Endothelial cell of umbilical vein (primary cell): ENCODE results near the gene DARS1. TPM values are rescaled to one million over a fixed set of nuclear protein-coding genes. Genes with fewer than 3 reads are reported as not detected.

Experiments
- BruUV-seq: library from RNA; stranded (reverse); fragments of 400-500 nt; replicated peaks from 2 replicates; lab custom pipeline; 2021; lab: Mats Ljungman, UMichigan
- CTCF ChIA-PET: fragments of 300-600, 350-600 bp; sonication (Branson Sonifier 250); formaldehyde crosslinking; loops from one replicate; lab custom pipeline; 2021; ENCODE audit warnings: antibody characterized with exemption, inconsistent platforms; lab: Charles Lee
- POLR2A ChIA-PET: fragments of 300-600, 350-600 bp; sonication (Branson Sonifier 250); formaldehyde crosslinking; loops from one replicate; lab custom pipeline; 2021; ENCODE audit warnings: antibody characterized with exemption, inconsistent platforms; lab: Charles Lee
- DNase-seq: peaks from one replicate; pipeline ENCODE4 v3.0.0-alpha.2; 2011; ENCODE audit warnings: low read depth, low spot score
- FAIRE-seq: peaks from 2 replicates; lab custom pipeline; 2011; peaks lifted over from hg19 to GRCh38; lab: Jason Lieb, UNC
- H2AFZ ChIP-seq: 2 replicates; pipeline ENCODE4 v1.6.0; 2012; ENCODE audit warnings: low read depth, low read length, control low read depth, inconsistent platforms
- H3K27ac ChIP-seq: 2 replicates; pipeline ENCODE4 v1.5.1; 2011; ENCODE audit warnings: low read depth, mild to moderate bottlenecking, control low read depth, low read length, moderate library complexity; ENCODE audit not compliant: insufficient read depth
- H3K27me3 ChIP-seq, 2 experiments: 2 replicates each; pipeline versions ENCODE4 v1.6.0 to v1.6.1; 2011; ENCODE audit warnings: low read length in 2 of 2, mixed read lengths in 1 of 2; ENCODE audit not compliant: control insufficient read depth in 2 of 2, insufficient read depth in 2 of 2
- H3K36me3 ChIP-seq, 2 experiments: 2 replicates in 1 of 2; 3 replicates in 1 of 2; pipeline ENCODE4 v1.5.1; 2011; ENCODE audit warnings: low read length in 2 of 2, mild to moderate bottlenecking in 1 of 2, moderate library complexity in 1 of 2; ENCODE audit not compliant: control insufficient read depth in 2 of 2, insufficient read depth in 2 of 2; ENCODE audit errors: extremely low read depth in 1 of 2
- H3K4me1 ChIP-seq: 3 replicates; pipeline ENCODE4 v1.5.1; 2011; ENCODE audit warnings: mild to moderate bottlenecking, low read length; ENCODE audit not compliant: control insufficient read depth, insufficient read depth; ENCODE audit errors: extremely low read depth
- H3K4me2 ChIP-seq: 2 replicates; pipeline ENCODE4 v1.6.1; 2011; ENCODE audit warnings: low read length, control low read depth, mixed read lengths; ENCODE audit not compliant: insufficient read depth
- H3K4me3 ChIP-seq, 3 experiments: fragments of 200-600 bp in 1 of 3; sonication (generic), shearing (Covaris generic) in 1 of 3; replicated peaks in 1 of 3; 2 replicates each; pipeline ENCODE4 v1.5.1; 2011 to 2016; ENCODE audit warnings: control low read depth in 3 of 3, low read length in 3 of 3, mild to moderate bottlenecking in 2 of 3, inconsistent platforms in 1 of 3, low read depth in 1 of 3, moderate library complexity in 1 of 3; ENCODE audit not compliant: insufficient read depth in 1 of 3
- H3K79me2 ChIP-seq: 2 replicates; pipeline ENCODE4 v1.6.0; 2012; ENCODE audit warnings: low read length, inconsistent platforms; ENCODE audit not compliant: control insufficient read depth, insufficient read depth
- H3K9ac ChIP-seq: replicated peaks from 2 replicates; pipeline ENCODE3; 2011; ENCODE audit warnings: low read length, control low read depth; ENCODE audit not compliant: insufficient read depth; ENCODE audit errors: extremely low read depth
- H3K9me1 ChIP-seq: replicated peaks from 3 replicates; pipeline ENCODE4 v1.6.0; 2011; ENCODE audit warnings: mild to moderate bottlenecking, low read length; ENCODE audit not compliant: control insufficient read depth, insufficient read depth; ENCODE audit errors: extremely low read depth
- H3K9me3 ChIP-seq: replicated peaks from 2 replicates; pipeline ENCODE4 v1.5.1; 2012; ENCODE audit warnings: low read length, inconsistent platforms; ENCODE audit not compliant: control insufficient read depth, insufficient read depth
- H4K20me1 ChIP-seq: replicated peaks from 2 replicates; pipeline ENCODE3; 2011; ENCODE audit warnings: mild to moderate bottlenecking, low read length; ENCODE audit not compliant: control insufficient read depth, insufficient read depth; ENCODE audit errors: extremely low read depth
- EZH2 ChIP-seq: IDR thresholded peaks from 2 replicates; pipeline ENCODE4 v1.6.1; 2012; ENCODE audit warnings: borderline replicate concordance, low read depth, mild to moderate bottlenecking, moderate library complexity, low read length, inconsistent platforms; ENCODE audit not compliant: severe bottlenecking
- FOS ChIP-seq: IDR thresholded peaks from 2 replicates; pipeline ENCODE4 v1.6.1; 2011; ENCODE audit warnings: mild to moderate bottlenecking, low read length, moderate library complexity, borderline replicate concordance; ENCODE audit not compliant: insufficient read depth
- GATA2 ChIP-seq: IDR thresholded peaks from 2 replicates; pipeline ENCODE4 v1.7.0; 2011; ENCODE audit warnings: low read depth, mild to moderate bottlenecking, moderate library complexity, mixed read lengths, low read length; ENCODE audit not compliant: insufficient read length, insufficient read depth
- JUN ChIP-seq: IDR thresholded peaks from 2 replicates; pipeline ENCODE4 v1.6.1; 2011; ENCODE audit warnings: borderline replicate concordance, low read depth; ENCODE audit not compliant: insufficient read length, insufficient read depth
- MYC ChIP-seq: IDR thresholded peaks from one replicate; pipeline ENCODE4 v1.6.1; 2011; ENCODE audit warnings: mild to moderate bottlenecking, low read depth, low read length
- POLR2A ChIP-seq: IDR thresholded peaks from 2 replicates; pipeline ENCODE4 v1.6.1; 2012; ENCODE audit warnings: low read depth, mild to moderate bottlenecking, control low read depth, low read length
- POLR2AphosphoS5 ChIP-seq: IDR thresholded peaks from 2 replicates; pipeline ENCODE4 v1.6.1; 2012; ENCODE audit warnings: low read depth, mild to moderate bottlenecking, control low read depth, low read length, moderate library complexity; ENCODE audit not compliant: insufficient read depth
- dilution Hi-C: fragments of 300-500 bp; cut with MboI; formaldehyde crosslinking; loops from one replicate; pipeline ENCODE4 v1.15.0; 2019; ENCODE audit warnings: low sequenced_read_pairs; ENCODE audit not compliant: extremely low pct_ligation_motif_present
- intact Hi-C: fragments of 100-400 bp; cut with micrococcal nuclease; formaldehyde crosslinking; loops from one replicate; pipeline ENCODE4 v1.10.0; 2022
- polyA plus RNA-seq, 4 experiments: library from polyadenylated mRNA; depleted of rRNA in 3 of 4; stranded (reverse) in 3 of 4; unstranded in 1 of 4; fragments of >200 nt; gene quantifications; 2 replicates each; pipeline versions ENCODE4 v1.2.1 to v1.2.3, GENCODE V29; 2011 to 2012; ENCODE audit warnings: missing spikeins in 1 of 4
- total RNA-seq: library from RNA; stranded (reverse); gene quantifications from 2 replicates; pipeline ENCODE4 v1.2.3, GENCODE V29; 2021
- TF ChIP-seq, protein P1 (sequence below), 2 donors: IDR thresholded peaks; 1 replicate in 1 of 2; 2 replicates in 1 of 2; pipeline ENCODE4 v1.5.1; 2011; ENCODE audit warnings: low read length in 2 of 2, mild to moderate bottlenecking in 2 of 2, moderate library complexity in 2 of 2, control low read depth in 1 of 2, inconsistent platforms in 1 of 2, low read depth in 1 of 2; ENCODE audit not compliant: insufficient read depth in 1 of 2; ENCODE audit errors: extremely low read depth in 1 of 2
- TF ChIP-seq, protein P2 (sequence below): IDR thresholded peaks from 2 replicates; pipeline ENCODE4 v1.6.1; 2011; ENCODE audit not compliant: insufficient read depth, insufficient read length

The DARS1 gene
- total and polyA plus RNA-seq, 2 donors (not counting 3 experiments of a cell fraction or from before 2014, with no cell fraction given) = 20.9 to 41.5 TPM

DNA sequence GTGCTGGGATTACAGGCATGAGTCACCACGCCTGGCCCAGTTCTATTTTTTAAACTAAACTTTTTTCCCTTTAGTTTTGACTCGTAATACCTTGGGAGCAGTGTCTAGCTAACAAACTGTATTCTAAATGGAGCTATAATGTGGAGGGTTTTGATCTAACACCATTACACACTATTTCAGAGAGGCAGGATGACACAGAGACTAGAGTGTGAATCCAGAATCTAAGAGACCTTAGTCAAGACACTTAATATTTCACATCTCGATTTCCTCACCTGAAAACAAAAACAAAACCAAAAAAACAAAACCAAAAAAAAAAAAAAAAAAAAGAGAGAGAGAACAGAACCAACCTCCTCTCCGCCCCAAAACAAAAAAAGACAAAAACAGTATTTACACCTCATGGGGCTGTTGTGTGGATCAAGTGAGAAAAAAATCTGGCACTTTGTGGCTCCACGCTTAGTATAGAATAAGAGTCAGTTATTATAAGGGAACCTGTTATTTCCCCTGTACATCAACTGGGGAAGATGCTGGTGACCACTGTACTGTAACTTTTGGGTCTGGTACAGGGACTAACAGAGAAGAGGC lies 31.3 kb downstream of the DARS1 start:
- intact Hi-C loops (no loop called here), dilution Hi-C loops (no loop called here)
- H3K4me3 ChIP-seq = no peak overlapping the region
- ChIA-PET POLR2A (no interaction called here), CTCF (no interaction called here)
- H3K4me1 ChIP-seq = peaks cover 11% of the 10 kb centered on the region
- no peak for FAIRE-seq
- peaks cover 8% of the 10 kb centered on the region for H3K79me2 ChIP-seq
- TF ChIP-seq POLR2A (no peak), FOS (no peak), EZH2 (no peak), JUN (no peak), GATA2 (no peak), POLR2AphosphoS5 (no peak), MYC (no peak)
- TF ChIP-seq, protein P1, sequence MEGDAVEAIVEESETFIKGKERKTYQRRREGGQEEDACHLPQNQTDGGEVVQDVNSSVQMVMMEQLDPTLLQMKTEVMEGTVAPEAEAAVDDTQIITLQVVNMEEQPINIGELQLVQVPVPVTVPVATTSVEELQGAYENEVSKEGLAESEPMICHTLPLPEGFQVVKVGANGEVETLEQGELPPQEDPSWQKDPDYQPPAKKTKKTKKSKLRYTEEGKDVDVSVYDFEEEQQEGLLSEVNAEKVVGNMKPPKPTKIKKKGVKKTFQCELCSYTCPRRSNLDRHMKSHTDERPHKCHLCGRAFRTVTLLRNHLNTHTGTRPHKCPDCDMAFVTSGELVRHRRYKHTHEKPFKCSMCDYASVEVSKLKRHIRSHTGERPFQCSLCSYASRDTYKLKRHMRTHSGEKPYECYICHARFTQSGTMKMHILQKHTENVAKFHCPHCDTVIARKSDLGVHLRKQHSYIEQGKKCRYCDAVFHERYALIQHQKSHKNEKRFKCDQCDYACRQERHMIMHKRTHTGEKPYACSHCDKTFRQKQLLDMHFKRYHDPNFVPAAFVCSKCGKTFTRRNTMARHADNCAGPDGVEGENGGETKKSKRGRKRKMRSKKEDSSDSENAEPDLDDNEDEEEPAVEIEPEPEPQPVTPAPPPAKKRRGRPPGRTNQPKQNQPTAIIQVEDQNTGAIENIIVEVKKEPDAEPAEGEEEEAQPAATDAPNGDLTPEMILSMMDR (IDR thresholded peaks at IDR 0.05; ENCODE audit: extremely low read depth in 1 of 2, insufficient read depth in 1 of 2, low read depth in 1 of 2, low read length in 2 of 2) = no peak
- TF ChIP-seq, protein P2, sequence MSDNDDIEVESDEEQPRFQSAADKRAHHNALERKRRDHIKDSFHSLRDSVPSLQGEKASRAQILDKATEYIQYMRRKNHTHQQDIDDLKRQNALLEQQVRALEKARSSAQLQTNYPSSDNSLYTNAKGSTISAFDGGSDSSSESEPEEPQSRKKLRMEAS = no peak
- H3K4me2 ChIP-seq = no peak overlapping the region
- no peaks in the 10 kb centered on the region for H4K20me1 ChIP-seq
- no peaks in the 10 kb centered on the region for H3K9me3 ChIP-seq
- no peak for DNase-seq
- no TSS peak for BruUV-seq
- H3K9ac ChIP-seq = no peak overlapping the region
- no peaks in the 10 kb centered on the region for H3K36me3 ChIP-seq
- H2AFZ ChIP-seq = no peak overlapping the region
- H3K27me3 ChIP-seq = no peaks in the 10 kb centered on the region
- no peak overlapping the region for H3K27ac ChIP-seq
- no peaks in the 10 kb centered on the region for H3K9me1 ChIP-seq
